ENCODE measurements around the gene MAP4K3.

- TF ChIP-seq CTCF (IDR thresholded peaks at IDR 0.05) (no peak), HOXA7 (CRISPR knock-in tag; IDR thresholded peaks at IDR 0.05) (no peak), MAFK (IDR thresholded peaks at IDR 0.05; ENCODE audit: partially characterized antibody) (no peak), EP300 (IDR thresholded peaks at IDR 0.05) (no peak), HDAC2 (IDR thresholded peaks at IDR 0.05) (no peak), POLR2A (IDR thresholded peaks at IDR 0.05; ENCODE audit: low read length) (no peak), FOSL2 (IDR thresholded peaks at IDR 0.05) (no peak), FOSL2 (CRISPR knock-in tag; IDR thresholded peaks at IDR 0.05) (no peak)
- TF ChIP-seq, protein P1, sequence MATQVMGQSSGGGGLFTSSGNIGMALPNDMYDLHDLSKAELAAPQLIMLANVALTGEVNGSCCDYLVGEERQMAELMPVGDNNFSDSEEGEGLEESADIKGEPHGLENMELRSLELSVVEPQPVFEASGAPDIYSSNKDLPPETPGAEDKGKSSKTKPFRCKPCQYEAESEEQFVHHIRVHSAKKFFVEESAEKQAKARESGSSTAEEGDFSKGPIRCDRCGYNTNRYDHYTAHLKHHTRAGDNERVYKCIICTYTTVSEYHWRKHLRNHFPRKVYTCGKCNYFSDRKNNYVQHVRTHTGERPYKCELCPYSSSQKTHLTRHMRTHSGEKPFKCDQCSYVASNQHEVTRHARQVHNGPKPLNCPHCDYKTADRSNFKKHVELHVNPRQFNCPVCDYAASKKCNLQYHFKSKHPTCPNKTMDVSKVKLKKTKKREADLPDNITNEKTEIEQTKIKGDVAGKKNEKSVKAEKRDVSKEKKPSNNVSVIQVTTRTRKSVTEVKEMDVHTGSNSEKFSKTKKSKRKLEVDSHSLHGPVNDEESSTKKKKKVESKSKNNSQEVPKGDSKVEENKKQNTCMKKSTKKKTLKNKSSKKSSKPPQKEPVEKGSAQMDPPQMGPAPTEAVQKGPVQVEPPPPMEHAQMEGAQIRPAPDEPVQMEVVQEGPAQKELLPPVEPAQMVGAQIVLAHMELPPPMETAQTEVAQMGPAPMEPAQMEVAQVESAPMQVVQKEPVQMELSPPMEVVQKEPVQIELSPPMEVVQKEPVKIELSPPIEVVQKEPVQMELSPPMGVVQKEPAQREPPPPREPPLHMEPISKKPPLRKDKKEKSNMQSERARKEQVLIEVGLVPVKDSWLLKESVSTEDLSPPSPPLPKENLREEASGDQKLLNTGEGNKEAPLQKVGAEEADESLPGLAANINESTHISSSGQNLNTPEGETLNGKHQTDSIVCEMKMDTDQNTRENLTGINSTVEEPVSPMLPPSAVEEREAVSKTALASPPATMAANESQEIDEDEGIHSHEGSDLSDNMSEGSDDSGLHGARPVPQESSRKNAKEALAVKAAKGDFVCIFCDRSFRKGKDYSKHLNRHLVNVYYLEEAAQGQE (IDR thresholded peaks at IDR 0.05): no peak
These were observed 102.1 kb downstream of the MAP4K3 start for GRCh38 chr2:39334978-39335377.
